ENCODE measurements around the gene SIRT4. TPM values are rescaled to one million over a fixed set of nuclear protein-coding genes. Genes with fewer than 3 reads are reported as not detected.

SIRT4 gene
- total and polyA plus RNA-seq, 10 of the 15 experiments (the other 5 are each of a cell fraction or from before 2014, with no cell fraction given) = 0.19 to 0.98 (median 0.44) TPM

GRCh38 chr12:120337730-120338129 is 35.6 kb downstream of the SIRT4 start:
- WGBS (ENCODE audit: insufficient coverage, insufficient replicate concordance, low lambda C conversion rate, missing lambda C conversion rate) = 13% methylated on average over 2 of the region's 2 CpGs
- peak; percentile 50; the same call in 1 of the 2 replicates for TF ChIP-seq CBX5 (IDR thresholded peaks at IDR 0.05; ENCODE audit: low read depth)
- TF ChIP-seq CREB1 (IDR thresholded peaks at IDR 0.05; ENCODE audit: low read depth) = no peak
- in situ Hi-C loops (cut with MboI) (no loop called here), intact Hi-C loops (cut with micrococcal nuclease; ENCODE audit: unreplicated experiment) (no loop called here)
- Histone ChIP-seq H3K4me3 (no peak overlapping the region), H3K9ac (ENCODE audit: control insufficient read depth, insufficient read depth, low read length) (no peak overlapping the region), H3K9me3 (replicated peaks; ENCODE audit: control insufficient read depth, insufficient read depth, low read length) (peaks cover 10% of the 10 kb centered on the region; the same call in 2 of the 3 replicates), H3K36me3 (ENCODE audit: control insufficient read depth in 2 of 2, insufficient read depth in 2 of 2, low read length in 1 of 2) (no peaks in the 10 kb centered on the region), H3K79me2 (ENCODE audit: control insufficient read depth, insufficient read depth, low read length) (no peaks in the 10 kb centered on the region), H4K20me1 (ENCODE audit: control insufficient read depth, insufficient read depth) (no peaks in the 10 kb centered on the region), H3K27me3 (replicated peaks in 1 of 2; ENCODE audit: control insufficient read depth in 2 of 2, insufficient read depth in 2 of 2, low read length in 1 of 2) (no peaks in the 10 kb centered on the region; a peak in 1 of 4 replicates), H3K4me1 (ENCODE audit: control insufficient read depth, insufficient read depth, low read length) (no peaks in the 10 kb centered on the region), H3K4me2 (ENCODE audit: control insufficient read depth, insufficient read depth) (no peak overlapping the region), H2AFZ (ENCODE audit: control insufficient read depth, low read depth, low read length) (no peak overlapping the region), H3K27ac (ENCODE audit: control insufficient read depth, insufficient read depth) (no peak overlapping the region)
- SMC1A ChIA-PET (ENCODE audit: uncharacterized antibody, unreplicated experiment) = no interaction called here
- CTCF ChIA-PET = no interaction called here
- RAD21 ChIA-PET (ENCODE audit: unreplicated experiment) = no interaction called here
- BruUV-seq (replicated peaks) = no TSS peak
- ATAC-seq (no peak), DNase-seq (ENCODE audit: low read depth, low spot score) (no peak), FAIRE-seq (no peak)
- POLR2A ChIA-PET = no interaction called here

DNA sequence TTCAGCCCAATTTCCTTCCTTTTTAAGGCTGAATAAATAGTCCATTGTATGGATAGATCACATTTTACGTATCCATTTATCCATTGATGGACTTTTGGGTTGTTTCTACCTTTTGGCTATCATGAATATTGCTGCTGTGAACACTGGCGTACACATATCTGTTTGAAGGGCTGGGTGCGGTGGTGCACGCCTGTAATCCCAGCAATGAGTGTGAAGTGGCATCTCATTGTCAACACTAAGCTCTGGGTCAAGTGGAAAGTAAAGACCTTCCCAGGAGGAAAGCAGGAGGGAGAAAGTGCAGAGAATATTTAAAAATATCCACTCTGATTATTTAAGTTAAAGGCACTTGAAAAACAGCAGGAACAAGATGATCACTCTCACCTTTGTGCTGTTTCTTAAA is 37.1 kb downstream of the SIRT4 start:
- H3K27me3 ChIP-seq (replicated peaks in 1 of 2; ENCODE audit: control insufficient read depth in 2 of 2, insufficient read depth in 2 of 2, low read length in 1 of 2) = no peaks in the 10 kb centered on the region
- H3K9me3 ChIP-seq (replicated peaks; ENCODE audit: control insufficient read depth, insufficient read depth, low read length) = peaks cover 10% of the 10 kb centered on the region; the same call in 2 of the 3 replicates
- ATAC-seq = no peak
- no peak overlapping the region for H2AFZ ChIP-seq (ENCODE audit: control insufficient read depth, low read depth, low read length)
- ChIA-PET SMC1A (ENCODE audit: uncharacterized antibody, unreplicated experiment) (interaction anchor here (0.6 kb wide), 1 partner anchor 540 kb away, joined by 3 read pairs; no protein-coding TSS in a partner anchor), RAD21 (ENCODE audit: unreplicated experiment) (interaction anchor here (0.6 kb wide), 1 partner anchor 85 kb away, joined by 4 read pairs; no protein-coding TSS in a partner anchor), POLR2A (no interaction called here), CTCF (interaction anchor here (1.5 kb wide), 1 partner anchor 74 kb away, joined by 3 read pairs; the partner anchor contains the start of gene PXN)
- intact Hi-C loops (cut with micrococcal nuclease; ENCODE audit: unreplicated experiment) = no loop called here
- 70% methylated on average over 4 of the region's 4 CpGs for WGBS (ENCODE audit: insufficient coverage, insufficient replicate concordance, low lambda C conversion rate, missing lambda C conversion rate)
- no peak overlapping the region for H3K4me3 ChIP-seq
- H4K20me1 ChIP-seq (ENCODE audit: control insufficient read depth, insufficient read depth) = no peaks in the 10 kb centered on the region
- in situ Hi-C loops (cut with MboI) = no loop called here
- no peak overlapping the region for H3K9ac ChIP-seq (ENCODE audit: control insufficient read depth, insufficient read depth, low read length)
- H3K36me3 ChIP-seq (ENCODE audit: control insufficient read depth in 2 of 2, insufficient read depth in 2 of 2, low read length in 1 of 2) = no peaks in the 10 kb centered on the region
- no peaks in the 10 kb centered on the region for H3K79me2 ChIP-seq (ENCODE audit: control insufficient read depth, insufficient read depth, low read length)
- TF ChIP-seq, protein P1, sequence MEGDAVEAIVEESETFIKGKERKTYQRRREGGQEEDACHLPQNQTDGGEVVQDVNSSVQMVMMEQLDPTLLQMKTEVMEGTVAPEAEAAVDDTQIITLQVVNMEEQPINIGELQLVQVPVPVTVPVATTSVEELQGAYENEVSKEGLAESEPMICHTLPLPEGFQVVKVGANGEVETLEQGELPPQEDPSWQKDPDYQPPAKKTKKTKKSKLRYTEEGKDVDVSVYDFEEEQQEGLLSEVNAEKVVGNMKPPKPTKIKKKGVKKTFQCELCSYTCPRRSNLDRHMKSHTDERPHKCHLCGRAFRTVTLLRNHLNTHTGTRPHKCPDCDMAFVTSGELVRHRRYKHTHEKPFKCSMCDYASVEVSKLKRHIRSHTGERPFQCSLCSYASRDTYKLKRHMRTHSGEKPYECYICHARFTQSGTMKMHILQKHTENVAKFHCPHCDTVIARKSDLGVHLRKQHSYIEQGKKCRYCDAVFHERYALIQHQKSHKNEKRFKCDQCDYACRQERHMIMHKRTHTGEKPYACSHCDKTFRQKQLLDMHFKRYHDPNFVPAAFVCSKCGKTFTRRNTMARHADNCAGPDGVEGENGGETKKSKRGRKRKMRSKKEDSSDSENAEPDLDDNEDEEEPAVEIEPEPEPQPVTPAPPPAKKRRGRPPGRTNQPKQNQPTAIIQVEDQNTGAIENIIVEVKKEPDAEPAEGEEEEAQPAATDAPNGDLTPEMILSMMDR (IDR thresholded peaks at IDR 0.05 in 2 of 3, conservative IDR thresholded peaks at IDR 0.05 in 1 of 3; ENCODE audit: control insufficient read depth in 2 of 3, extremely low read depth in 1 of 3, insufficient read depth in 1 of 3, low read depth in 3 of 3, low read length in 3 of 3) = no peak
- TF ChIP-seq NR2F1 (conservative IDR thresholded peaks at IDR 0.05) (no peak), CHD1 (IDR thresholded peaks at IDR 0.05; ENCODE audit: low read depth, low read length) (no peak), SKIL (IDR thresholded peaks at IDR 0.05; ENCODE audit: low read depth, poor library complexity, severe bottlenecking) (no peak), NR2C1 (IDR thresholded peaks at IDR 0.05) (no peak), BACH1 (IDR thresholded peaks at IDR 0.05; ENCODE audit: borderline replicate concordance) (no peak), SMC3 (IDR thresholded peaks at IDR 0.05; ENCODE audit: borderline replicate concordance, low read length) (no peak)
- no peak overlapping the region for H3K4me2 ChIP-seq (ENCODE audit: control insufficient read depth, insufficient read depth)
- no peak for FAIRE-seq
- no peaks in the 10 kb centered on the region for H3K4me1 ChIP-seq (ENCODE audit: control insufficient read depth, insufficient read depth, low read length)
- no peak overlapping the region for H3K27ac ChIP-seq (ENCODE audit: control insufficient read depth, insufficient read depth)
- no TSS peak for BruUV-seq (replicated peaks)
- no peak for DNase-seq (ENCODE audit: low read depth, low spot score)

Data from GM12878 (cell line).